Measurements from ENCODE around the gene PRKN. TPM values are rescaled to one million over a fixed set of nuclear protein-coding genes. Genes with fewer than 3 reads are reported as not detected.

The PRKN gene
- total RNA-seq, 1 experiment from 2014 or later = 2.0 TPM

DNA sequence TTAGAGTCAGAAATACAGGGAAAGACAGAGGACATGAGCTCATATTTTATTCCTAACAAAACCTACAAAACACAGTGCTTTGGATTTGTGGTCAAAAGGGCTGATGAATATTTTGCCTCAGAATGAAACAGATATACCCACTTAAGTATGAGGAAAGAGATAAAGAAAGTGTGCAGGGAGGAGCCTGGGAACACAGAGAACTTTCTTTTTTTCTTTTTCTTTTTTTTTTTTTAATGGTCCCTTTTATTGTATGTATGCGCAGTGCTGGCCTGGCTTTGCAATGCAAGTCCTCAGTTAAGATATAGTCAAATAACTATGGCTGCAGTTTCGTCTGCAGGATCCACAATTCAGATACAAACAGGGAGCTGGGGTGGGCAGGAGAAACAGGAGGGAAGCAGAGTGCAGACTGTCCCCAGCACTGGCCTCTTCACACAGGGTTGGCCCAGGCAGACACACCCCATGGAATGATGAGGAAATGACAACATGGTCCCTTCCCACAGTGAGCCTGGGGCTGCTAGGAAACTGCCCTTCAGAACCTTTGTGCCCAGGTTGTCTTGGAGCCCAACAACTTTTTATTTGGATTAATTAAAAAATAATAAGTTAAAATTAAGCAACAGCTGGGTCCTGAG, 823.9 kb downstream of the PRKN start:
- H3K79me1 ChIP-seq (ENCODE audit: insufficient read depth, low read depth, low read length, poor library complexity, severe bottlenecking) = no peaks in the 10 kb centered on the region
- H3T11ph ChIP-seq (ENCODE audit: low read length) = no peak overlapping the region
- no peak overlapping the region for H3K4ac ChIP-seq (ENCODE audit: low read depth, low read length)
- H2BK120ac ChIP-seq (ENCODE audit: low read depth, low read length, poor library complexity, severe bottlenecking) = no peak overlapping the region
- H4K20me1 ChIP-seq (ENCODE audit: control insufficient read depth, insufficient read depth, insufficient read length) = no peaks in the 10 kb centered on the region
- H4K8ac ChIP-seq (replicated peaks; ENCODE audit: insufficient read length, low read depth, low read length) = no peak overlapping the region
- no peak overlapping the region for H3K23ac ChIP-seq (ENCODE audit: insufficient read length, low read depth, low read length)
- no CpG with 5 or more reads among the region's 2 CpGs for WGBS (ENCODE audit: extremely low coverage, insufficient read length, low lambda C conversion rate)
- no peak overlapping the region for H2BK12ac ChIP-seq (ENCODE audit: insufficient read length, low read depth, low read length)
- no peaks in the 10 kb centered on the region for H3K4me1 ChIP-seq (ENCODE audit: insufficient read depth, low read length)
- Mint-ChIP-seq H3K27ac (no peak overlapping the region), H3K9me3 (no peaks in the 10 kb centered on the region), H3K27me3 (ENCODE audit: low read depth) (no peaks in the 10 kb centered on the region; the same call in none of the 2 replicates), H3K4me3 (no peak overlapping the region), H3K36me3 (ENCODE audit: insufficient read depth in 1 of 3, low read depth in 3 of 3) (no peaks in the 10 kb centered on the region; a peak in 1 of 7 replicates), H3K4me1 (peaks cover 17 to 20% of the 10 kb centered on the region in 2 experiments)
- no peak overlapping the region for H3K4me2 ChIP-seq (ENCODE audit: insufficient read depth, insufficient read length, low read length)
- H3K9ac ChIP-seq (ENCODE audit: extremely low read depth, insufficient read length, low read length) = no peak overlapping the region
- H3K27ac ChIP-seq (ENCODE audit: insufficient read length, low read depth, low read length) = no peak overlapping the region
- H4K5ac ChIP-seq (ENCODE audit: insufficient read length, low read depth, low read length) = no peak overlapping the region
- no peak for DNase-seq
- no peak overlapping the region for H3K14ac ChIP-seq (ENCODE audit: insufficient read depth, low read length)
- H2AK5ac ChIP-seq (ENCODE audit: insufficient read length, low read length) = no peak overlapping the region
- H3K27me3 ChIP-seq (ENCODE audit: insufficient read depth, low read length) = no peaks in the 10 kb centered on the region
- H3K23me2 ChIP-seq (ENCODE audit: insufficient read length, low read depth, low read length, poor library complexity, severe bottlenecking) = no peaks in the 10 kb centered on the region
- H3K56ac ChIP-seq (ENCODE audit: insufficient read length, low read depth, low read length) = no peak overlapping the region
- TF ChIP-seq CTCF (conservative IDR thresholded peaks at IDR 0.05) = no peak
- H2BK15ac ChIP-seq (ENCODE audit: low read depth, low read length) = no peak overlapping the region
- H3K9me3 ChIP-seq (ENCODE audit: control insufficient read depth, low read depth, low read length) = no peaks in the 10 kb centered on the region
- H2BK20ac ChIP-seq (ENCODE audit: low read depth, low read length, poor library complexity, severe bottlenecking) = no peak overlapping the region
- no peak overlapping the region for H4K91ac ChIP-seq (ENCODE audit: insufficient read length, low read depth, low read length)
- no peak overlapping the region for H2AFZ ChIP-seq (ENCODE audit: low read length)
- no peak overlapping the region for H3K18ac ChIP-seq (ENCODE audit: insufficient read length, low read depth, low read length)
- H3K79me2 ChIP-seq (ENCODE audit: insufficient read depth, low read length) = no peaks in the 10 kb centered on the region
- no peak overlapping the region for H2BK5ac ChIP-seq (ENCODE audit: insufficient read length, low read length)
